SK-N-MC (cell line): ENCODE data around the gene KDM6A.

Source experiments
- DNase-seq: peaks from one replicate; pipeline ENCODE4 v3.0.0-alpha.2; 2011; ENCODE audit warnings: low read depth, low spot score
- H3K27ac ChIP-seq: fragments of 200-600 bp; sonication (generic); 2 replicates; pipeline ENCODE4 v1.5.1; 2016; ENCODE audit warnings: mixed run types
- H3K36me3 ChIP-seq: fragments of 200-600 bp; sonication (generic); 2 replicates; pipeline ENCODE4 v1.6.1; 2017; ENCODE audit warnings: antibody characterized with exemption, low read length, mixed read lengths; ENCODE audit not compliant: insufficient read depth
- H3K4me3 ChIP-seq: fragments of 200-600 bp; sonication (generic); 2 replicates; pipeline ENCODE4 v1.5.1; 2016
- H3K9ac ChIP-seq: fragments of 200-600 bp; sonication (generic); 2 replicates; pipeline ENCODE4 v1.8.0; 2017; ENCODE audit warnings: mixed run types, mixed read lengths; ENCODE audit not compliant: insufficient read length
- H3K9me3 ChIP-seq: fragments of 200-600 bp; sonication (generic); 2 replicates; pipeline ENCODE4 v1.6.1; 2017; ENCODE audit warnings: low read depth, mild to moderate bottlenecking, antibody characterized with exemption, low read length, moderate library complexity, mixed read lengths
- EZH2 ChIP-seq: fragments of 200-600 bp; sonication (generic); IDR thresholded peaks from one replicate; pipeline ENCODE4 v1.6.1; 2017; ENCODE audit warnings: antibody characterized with exemption
- FOXP2 ChIP-seq: optimal IDR thresholded peaks from 2 replicates; pipeline ENCODE3; 2011; ENCODE audit warnings: mild to moderate bottlenecking, moderate library complexity; ENCODE audit not compliant: insufficient read depth; ENCODE audit errors: extremely low read length, control extremely low read depth
- POLR2AphosphoS5 ChIP-seq: IDR thresholded peaks from 2 replicates; pipeline ENCODE4 v1.6.1; 2012; ENCODE audit warnings: mild to moderate bottlenecking, low read depth, low read length, borderline replicate concordance

Gene KDM6A

DNA sequence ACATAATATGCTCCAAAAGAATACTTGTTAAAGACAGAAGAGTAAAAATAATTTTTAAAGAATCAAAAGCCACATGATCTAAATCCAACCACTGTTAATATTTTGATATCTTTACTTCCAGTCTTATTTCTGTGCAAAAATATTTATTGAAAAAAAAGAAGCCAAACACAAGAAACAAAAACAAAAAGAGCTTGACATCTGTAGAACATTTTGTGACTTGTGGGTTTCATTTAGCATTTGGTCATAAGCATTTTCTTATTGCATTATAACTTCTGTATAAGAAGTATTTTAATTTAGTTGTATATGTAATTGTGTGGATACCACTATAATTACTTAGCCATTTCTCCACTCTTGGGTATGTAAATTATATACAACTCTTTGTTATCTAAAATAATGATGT lies 264.5 kb downstream of the KDM6A start:
- Histone ChIP-seq H3K4me3 (no peak overlapping the region), H3K9ac (no peak overlapping the region), H3K36me3 (no peaks in the 10 kb centered on the region), H3K27ac (no peak overlapping the region), H3K9me3 (no peaks in the 10 kb centered on the region)
- TF ChIP-seq POLR2AphosphoS5 (no peak), EZH2 (no peak), FOXP2 (no peak)
- no peak for DNase-seq

DNA sequence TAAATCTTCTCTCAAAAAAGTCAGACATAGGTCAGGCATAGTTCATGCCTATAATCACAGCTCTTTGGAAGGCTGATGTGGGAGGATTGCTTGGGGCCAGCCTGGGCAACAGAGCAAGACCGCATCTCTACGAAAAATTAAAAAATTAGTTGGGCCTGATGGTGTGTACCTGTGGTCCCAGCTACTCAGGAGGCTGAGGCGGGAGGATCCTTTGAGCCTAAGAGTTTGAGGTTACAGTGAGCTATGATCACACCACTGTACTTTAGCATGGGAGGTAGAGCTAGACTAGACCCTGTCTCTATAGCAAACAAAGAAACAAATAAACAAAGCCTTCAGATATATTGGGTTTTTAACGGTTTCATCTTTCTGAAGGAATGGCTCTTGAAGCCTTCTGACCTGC lies 265.5 kb downstream of the KDM6A start:
- DNase-seq: no peak
- no peak for TF ChIP-seq EZH2
- no peak for TF ChIP-seq POLR2AphosphoS5
- no peak for TF ChIP-seq FOXP2
- Histone ChIP-seq H3K36me3 (no peaks in the 10 kb centered on the region), H3K9ac (no peak overlapping the region), H3K27ac (no peak overlapping the region), H3K4me3 (no peak overlapping the region), H3K9me3 (no peaks in the 10 kb centered on the region)

DNA sequence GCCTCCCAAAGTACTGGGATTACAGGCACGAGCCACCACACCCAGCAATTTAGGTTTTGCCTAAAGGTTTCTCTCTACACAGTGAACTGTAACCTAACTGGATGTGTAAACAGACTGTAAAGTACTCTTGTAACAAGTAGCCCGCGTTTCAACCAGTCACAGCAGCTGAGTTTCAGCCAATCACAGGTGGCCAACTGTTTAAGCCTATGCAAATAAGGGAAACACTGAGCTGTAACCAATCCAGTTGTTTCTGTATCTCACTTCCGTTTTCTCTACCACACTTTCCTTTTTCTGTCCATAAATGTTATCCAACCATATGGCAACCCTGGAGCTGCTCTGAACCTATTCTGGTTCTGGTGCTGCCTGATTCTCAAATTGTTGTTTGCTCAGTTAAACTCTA lies 267.8 kb downstream of the KDM6A start:
- no peaks in the 10 kb centered on the region for H3K9me3 ChIP-seq
- H3K27ac ChIP-seq: no peak overlapping the region
- H3K36me3 ChIP-seq: no peaks in the 10 kb centered on the region
- H3K9ac ChIP-seq: no peak overlapping the region
- TF ChIP-seq EZH2: no peak
- H3K4me3 ChIP-seq: no peak overlapping the region
- DNase-seq: no peak

DNA sequence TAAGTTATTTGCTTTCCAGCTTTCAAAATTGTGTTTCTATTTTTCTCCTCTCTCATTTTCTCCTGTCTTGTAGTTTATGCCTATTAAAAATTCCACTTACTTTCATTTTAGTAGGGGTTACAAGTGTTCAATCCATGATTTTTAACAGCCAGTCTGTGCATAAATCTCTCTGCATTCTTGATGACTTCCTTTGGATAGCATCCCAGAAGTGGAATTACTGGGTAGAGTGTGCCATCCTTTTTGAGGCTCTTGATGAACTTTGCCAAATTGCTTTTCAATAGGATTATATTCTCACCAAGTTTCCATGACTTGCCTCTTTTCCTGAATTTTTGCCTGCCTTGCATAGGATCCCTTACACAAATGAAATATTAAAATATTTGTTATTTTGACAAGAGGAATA lies 269.2 kb downstream of the KDM6A start:
- H3K4me3 ChIP-seq: no peak overlapping the region
- TF ChIP-seq FOXP2 (no peak), EZH2 (no peak), POLR2AphosphoS5 (no peak)
- H3K27ac ChIP-seq: no peak overlapping the region
- DNase-seq: no peak
- no peak overlapping the region for H3K9ac ChIP-seq
- H3K9me3 ChIP-seq: no peaks in the 10 kb centered on the region
- no peaks in the 10 kb centered on the region for H3K36me3 ChIP-seq

DNA sequence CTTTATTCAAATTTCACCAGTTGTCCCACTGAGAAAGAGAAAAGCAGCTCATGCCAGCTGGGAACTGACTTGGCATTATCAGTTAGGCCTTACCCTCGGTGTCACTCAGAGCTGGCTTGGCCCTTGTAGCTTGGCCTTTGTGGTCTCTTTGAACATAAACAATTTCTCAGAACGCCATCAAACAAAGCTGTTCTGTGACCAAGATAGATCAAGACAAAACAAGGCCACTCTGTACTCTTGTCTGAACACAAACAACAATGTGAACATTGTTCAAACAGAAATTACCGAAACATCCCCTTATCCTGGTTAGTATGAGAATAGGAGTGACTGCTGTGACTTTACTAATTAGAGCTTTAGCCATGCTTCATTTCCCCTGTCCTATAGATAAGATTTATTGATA lies 270.5 kb downstream of the KDM6A start:
- no peaks in the 10 kb centered on the region for H3K9me3 ChIP-seq
- no peak for TF ChIP-seq POLR2AphosphoS5
- TF ChIP-seq FOXP2: no peak
- no peak for TF ChIP-seq EZH2

DNA sequence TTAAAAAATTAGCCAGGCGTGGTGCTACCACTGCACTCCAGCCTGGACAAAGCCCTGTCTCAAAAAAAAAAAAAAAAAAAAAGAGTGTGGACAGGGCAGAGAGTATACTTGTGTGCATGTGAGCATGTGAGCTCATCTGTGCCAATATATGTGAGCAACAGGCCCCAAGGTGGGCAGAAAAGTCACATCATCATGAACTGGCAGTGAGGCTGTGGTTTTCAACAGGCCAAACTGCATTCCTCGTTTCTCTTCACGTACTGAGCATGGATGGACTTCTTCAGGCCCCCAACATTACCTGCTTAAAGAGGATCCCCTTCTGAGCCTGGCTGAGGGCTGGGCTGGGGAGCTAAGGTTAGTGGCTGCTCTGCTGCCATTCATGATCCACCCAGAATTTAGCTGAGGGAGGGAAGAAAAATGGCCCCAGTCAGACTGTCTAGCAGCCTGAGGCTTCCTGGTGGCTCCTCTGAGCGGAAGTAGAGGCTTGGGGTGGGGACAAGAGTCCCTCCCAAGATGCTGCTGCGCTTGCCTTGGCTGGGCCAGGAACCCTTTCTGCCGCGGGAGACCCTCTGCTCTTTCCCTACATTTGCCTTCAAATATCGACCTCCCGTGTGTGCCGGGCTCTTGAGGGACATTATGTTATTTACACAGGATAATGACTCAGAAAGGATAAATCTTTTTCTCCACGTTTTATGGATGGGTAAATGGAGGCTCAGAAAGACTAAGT lies 272.7 kb downstream of the KDM6A start:
- Histone ChIP-seq H3K9me3 (no peaks in the 10 kb centered on the region), H3K27ac (no peak overlapping the region), H3K4me3 (no peak overlapping the region), H3K9ac (no peak overlapping the region), H3K36me3 (no peaks in the 10 kb centered on the region)
- DNase-seq: no peak
- TF ChIP-seq FOXP2 (no peak), POLR2AphosphoS5 (no peak), EZH2 (no peak)

More for the DNA sequence above, 270.5 kb downstream of the KDM6A start:
- H3K9ac ChIP-seq: no peak overlapping the region
- H3K4me3 ChIP-seq: no peak overlapping the region
- DNase-seq: no peak
- H3K36me3 ChIP-seq: no peaks in the 10 kb centered on the region
- no peak overlapping the region for H3K27ac ChIP-seq

DNA sequence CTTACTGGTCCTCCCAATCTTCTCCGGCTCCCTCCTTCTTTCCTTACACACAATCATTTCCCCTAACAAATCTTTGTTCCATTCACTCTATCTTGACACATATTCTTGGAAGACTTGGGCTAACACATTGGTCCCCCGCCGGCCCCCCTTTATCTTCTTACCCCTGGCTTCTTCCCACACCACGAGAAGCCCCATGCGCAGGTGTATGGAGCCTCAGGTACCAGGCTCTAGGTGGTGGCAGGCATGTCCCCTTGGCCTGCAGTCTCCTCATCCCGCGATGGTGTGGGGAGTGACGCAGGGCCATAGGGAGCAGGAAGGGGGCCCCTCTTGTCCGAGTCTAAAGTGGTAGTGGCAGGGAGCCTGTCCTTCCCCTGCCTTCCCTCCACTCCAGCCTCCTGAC lies 277.8 kb downstream of the KDM6A start:
- no peak overlapping the region for H3K27ac ChIP-seq
- no peaks in the 10 kb centered on the region for H3K36me3 ChIP-seq
- H3K9me3 ChIP-seq: no peaks in the 10 kb centered on the region
- TF ChIP-seq FOXP2: no peak
- TF ChIP-seq EZH2: no peak
- no peak for TF ChIP-seq POLR2AphosphoS5
- DNase-seq: no peak
- H3K9ac ChIP-seq: no peak overlapping the region
- no peak overlapping the region for H3K4me3 ChIP-seq

DNA sequence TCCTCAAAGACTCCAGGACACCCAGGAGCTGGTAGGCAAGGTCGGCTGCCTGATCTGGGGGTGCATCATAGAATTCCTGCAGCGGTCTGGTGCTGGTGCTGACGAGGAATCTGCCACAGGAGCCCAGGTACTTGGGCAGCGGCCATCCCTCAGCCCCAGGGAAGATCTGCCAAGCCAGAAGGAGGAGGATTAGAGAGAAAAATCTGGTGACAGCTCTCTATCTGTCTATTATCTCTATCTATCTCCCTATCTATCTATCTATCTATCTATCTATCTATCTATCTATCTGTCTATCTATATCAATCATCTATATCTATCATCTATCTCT lies 281.0 kb downstream of the KDM6A start:
- DNase-seq: no peak
- Histone ChIP-seq H3K9ac (no peak overlapping the region), H3K4me3 (no peak overlapping the region), H3K27ac (no peak overlapping the region), H3K9me3 (no peaks in the 10 kb centered on the region), H3K36me3 (no peaks in the 10 kb centered on the region)
- TF ChIP-seq EZH2: no peak
- no peak for TF ChIP-seq FOXP2
- TF ChIP-seq POLR2AphosphoS5: no peak

DNA sequence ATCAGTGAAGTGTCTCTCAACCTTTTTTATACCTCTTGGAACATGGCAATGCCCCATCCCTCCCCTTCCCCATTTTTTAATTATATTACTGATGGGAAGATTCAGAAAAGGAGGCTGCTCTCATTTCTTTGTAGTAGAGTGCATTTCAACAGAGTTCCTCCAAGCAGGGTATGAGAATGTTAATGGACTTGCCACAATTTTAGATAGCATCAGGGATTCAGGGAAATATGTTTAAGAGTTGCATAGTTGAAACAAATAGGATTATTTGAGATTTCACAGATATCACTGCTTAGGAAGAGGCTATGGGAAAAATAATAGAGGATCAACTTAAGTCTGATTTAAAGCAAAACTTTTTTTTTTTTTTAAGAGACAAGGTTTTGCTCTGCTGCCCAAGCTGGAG lies 281.5 kb downstream of the KDM6A start:
- DNase-seq: no peak
- Histone ChIP-seq H3K36me3 (no peaks in the 10 kb centered on the region), H3K9me3 (no peaks in the 10 kb centered on the region), H3K27ac (no peak overlapping the region), H3K4me3 (no peak overlapping the region), H3K9ac (no peak overlapping the region)
- TF ChIP-seq POLR2AphosphoS5 (no peak), FOXP2 (no peak), EZH2 (no peak)
